ENCODE results near the gene DPH5.

DPH5 gene

DNA sequence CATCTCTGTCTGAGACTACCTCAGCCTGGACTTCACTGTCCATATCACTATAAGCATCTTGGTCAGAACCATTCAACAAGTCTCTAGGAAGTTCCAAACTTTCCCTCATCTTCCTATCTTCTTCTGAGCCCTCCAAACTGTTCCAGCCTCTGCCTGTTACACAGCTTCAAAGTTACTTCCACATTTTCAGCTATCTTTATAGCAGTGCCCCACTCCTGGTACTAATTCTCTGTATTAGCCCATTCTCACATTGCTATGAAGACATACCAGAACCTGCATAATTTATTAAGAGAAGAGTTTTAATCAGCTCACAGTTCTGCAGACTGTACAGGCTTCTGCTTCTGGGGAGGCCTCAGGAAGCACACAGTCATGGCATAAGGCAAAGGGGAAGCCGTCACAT lies 15.7 kb upstream of the DPH5 start:
- TF ChIP-seq POLR2AphosphoS5 (IDR thresholded peaks at IDR 0.05; ENCODE audit: low read depth, low read length) (no peak), TAF1 (IDR thresholded peaks at IDR 0.05; ENCODE audit: borderline replicate concordance, insufficient read depth, low read length) (no peak)
- TF ChIP-seq, protein P1, sequence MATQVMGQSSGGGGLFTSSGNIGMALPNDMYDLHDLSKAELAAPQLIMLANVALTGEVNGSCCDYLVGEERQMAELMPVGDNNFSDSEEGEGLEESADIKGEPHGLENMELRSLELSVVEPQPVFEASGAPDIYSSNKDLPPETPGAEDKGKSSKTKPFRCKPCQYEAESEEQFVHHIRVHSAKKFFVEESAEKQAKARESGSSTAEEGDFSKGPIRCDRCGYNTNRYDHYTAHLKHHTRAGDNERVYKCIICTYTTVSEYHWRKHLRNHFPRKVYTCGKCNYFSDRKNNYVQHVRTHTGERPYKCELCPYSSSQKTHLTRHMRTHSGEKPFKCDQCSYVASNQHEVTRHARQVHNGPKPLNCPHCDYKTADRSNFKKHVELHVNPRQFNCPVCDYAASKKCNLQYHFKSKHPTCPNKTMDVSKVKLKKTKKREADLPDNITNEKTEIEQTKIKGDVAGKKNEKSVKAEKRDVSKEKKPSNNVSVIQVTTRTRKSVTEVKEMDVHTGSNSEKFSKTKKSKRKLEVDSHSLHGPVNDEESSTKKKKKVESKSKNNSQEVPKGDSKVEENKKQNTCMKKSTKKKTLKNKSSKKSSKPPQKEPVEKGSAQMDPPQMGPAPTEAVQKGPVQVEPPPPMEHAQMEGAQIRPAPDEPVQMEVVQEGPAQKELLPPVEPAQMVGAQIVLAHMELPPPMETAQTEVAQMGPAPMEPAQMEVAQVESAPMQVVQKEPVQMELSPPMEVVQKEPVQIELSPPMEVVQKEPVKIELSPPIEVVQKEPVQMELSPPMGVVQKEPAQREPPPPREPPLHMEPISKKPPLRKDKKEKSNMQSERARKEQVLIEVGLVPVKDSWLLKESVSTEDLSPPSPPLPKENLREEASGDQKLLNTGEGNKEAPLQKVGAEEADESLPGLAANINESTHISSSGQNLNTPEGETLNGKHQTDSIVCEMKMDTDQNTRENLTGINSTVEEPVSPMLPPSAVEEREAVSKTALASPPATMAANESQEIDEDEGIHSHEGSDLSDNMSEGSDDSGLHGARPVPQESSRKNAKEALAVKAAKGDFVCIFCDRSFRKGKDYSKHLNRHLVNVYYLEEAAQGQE (IDR thresholded peaks at IDR 0.05; ENCODE audit: insufficient read depth in 1 of 2, low read depth in 2 of 2, low read length in 2 of 2) = no peak

DNA sequence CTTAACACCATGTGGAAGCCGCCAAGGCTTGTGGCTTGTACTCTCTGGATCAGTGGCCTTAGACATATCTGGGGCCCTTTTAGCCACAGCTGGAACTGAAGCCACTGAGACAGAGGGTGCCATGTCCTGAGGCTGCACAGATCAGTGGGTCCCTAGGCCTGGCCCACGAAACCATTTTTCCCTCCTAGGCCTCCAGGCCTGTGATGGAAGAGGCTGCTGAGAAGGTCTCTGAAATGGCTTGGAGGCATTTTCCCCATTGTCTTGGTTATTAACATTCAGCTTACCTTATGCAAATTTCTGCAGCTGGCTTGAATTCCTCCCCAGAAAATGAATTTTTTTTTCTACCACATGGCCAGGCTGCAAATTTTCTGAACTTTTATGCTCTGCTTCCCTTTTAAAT lies 15.1 kb upstream of the DPH5 start:
- TF ChIP-seq SIN3A (IDR thresholded peaks at IDR 0.05; ENCODE audit: borderline replicate concordance, insufficient read depth, low read length) (no peak), FOXP2 (optimal IDR thresholded peaks at IDR 0.05; ENCODE audit: borderline replicate concordance, extremely low read depth, extremely low read length, insufficient read depth) (no peak), POLR2AphosphoS5 (IDR thresholded peaks at IDR 0.05; ENCODE audit: low read depth, low read length) (no peak), TAF1 (IDR thresholded peaks at IDR 0.05; ENCODE audit: borderline replicate concordance, insufficient read depth, low read length) (no peak)
- TF ChIP-seq, protein P1 (IDR thresholded peaks at IDR 0.05; ENCODE audit: insufficient read depth in 1 of 2, low read depth in 2 of 2, low read length in 2 of 2) = no peak

DNA sequence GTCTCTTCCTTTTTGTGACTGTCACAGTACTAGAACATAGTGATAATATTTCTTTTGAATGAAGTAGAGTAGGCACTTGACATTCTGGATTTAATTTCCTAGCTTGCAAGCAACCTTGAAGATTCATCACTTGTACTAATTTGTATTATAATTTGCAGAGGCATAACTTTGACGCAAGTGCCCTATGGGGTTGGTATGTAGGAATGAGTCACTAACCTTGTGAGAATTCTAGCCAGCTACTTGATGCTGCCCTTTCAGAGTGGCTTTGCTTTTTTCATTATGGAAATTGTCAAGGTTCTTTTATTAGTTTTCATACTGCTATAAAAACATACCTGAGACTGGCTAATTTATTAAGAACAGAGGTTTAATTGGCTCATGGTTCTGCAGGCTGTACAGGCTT lies 13.7 kb upstream of the DPH5 start:
- TF ChIP-seq, protein P1 (IDR thresholded peaks at IDR 0.05; ENCODE audit: insufficient read depth in 1 of 2, low read depth in 2 of 2, low read length in 2 of 2) = no peak
- TF ChIP-seq POLR2AphosphoS5 (IDR thresholded peaks at IDR 0.05; ENCODE audit: low read depth, low read length) (no peak), SIN3A (IDR thresholded peaks at IDR 0.05; ENCODE audit: borderline replicate concordance, insufficient read depth, low read length) (no peak)

DNA sequence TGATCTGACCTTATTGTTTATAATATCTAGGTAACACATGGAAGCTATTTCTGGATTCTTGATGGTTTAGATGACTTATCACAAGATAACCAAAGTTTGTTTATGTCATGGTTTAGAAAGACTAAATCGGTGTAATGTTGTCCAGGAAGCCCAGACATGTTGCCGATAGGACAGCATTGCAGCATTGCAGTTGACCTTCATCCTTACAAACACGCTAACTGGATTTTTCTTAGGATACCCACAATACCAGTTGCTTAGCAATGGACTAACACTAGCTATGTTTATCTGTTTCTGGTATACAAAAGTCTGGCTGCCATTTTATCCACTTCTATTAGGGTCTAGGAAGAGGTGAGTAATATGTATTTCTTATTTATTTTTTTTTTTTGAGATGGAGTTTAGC lies 11.7 kb upstream of the DPH5 start:
- TF ChIP-seq SIN3A (IDR thresholded peaks at IDR 0.05; ENCODE audit: borderline replicate concordance, insufficient read depth, low read length) = no peak
- no peak for TF ChIP-seq POLR2AphosphoS5 (IDR thresholded peaks at IDR 0.05; ENCODE audit: low read depth, low read length)

DNA sequence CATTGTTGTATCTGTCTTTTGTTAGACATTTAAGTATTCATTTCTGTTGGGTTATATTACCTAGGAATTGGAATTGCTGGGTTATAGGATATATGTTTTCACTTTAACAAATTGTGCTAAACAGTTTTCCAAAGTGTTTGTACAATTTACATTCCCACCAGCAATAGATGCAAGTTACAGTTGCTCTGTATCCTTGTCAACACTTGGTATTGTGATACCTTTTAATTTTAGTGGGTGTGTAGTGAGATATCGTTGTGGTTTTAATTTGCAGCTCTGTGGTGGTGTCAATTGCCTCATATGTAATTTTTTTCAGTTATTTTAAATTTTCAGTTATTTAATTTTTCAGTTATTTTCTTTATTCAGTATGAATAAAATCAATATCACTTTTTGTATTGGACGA lies 7.4 kb upstream of the DPH5 start:
- TF ChIP-seq TAF1 (IDR thresholded peaks at IDR 0.05; ENCODE audit: borderline replicate concordance, insufficient read depth, low read length) = no peak
- TF ChIP-seq POLR2AphosphoS5 (IDR thresholded peaks at IDR 0.05; ENCODE audit: low read depth, low read length) = no peak
- TF ChIP-seq SIN3A (IDR thresholded peaks at IDR 0.05; ENCODE audit: borderline replicate concordance, insufficient read depth, low read length) = no peak
- TF ChIP-seq, protein P1 (IDR thresholded peaks at IDR 0.05; ENCODE audit: insufficient read depth in 1 of 2, low read depth in 2 of 2, low read length in 2 of 2) = no peak
- no peak for TF ChIP-seq FOXP2 (optimal IDR thresholded peaks at IDR 0.05; ENCODE audit: borderline replicate concordance, extremely low read depth, extremely low read length, insufficient read depth)

Data from PFSK-1 (cell line).